ENCODE measurements around the gene RITA1.
"Not testable (repeated sequence)": the region's sequence is repeated elsewhere in the genome, so short reads cannot be mapped to it uniquely, and the experiment has no call there.

The RITA1 gene

GRCh38 chr12:113185180-113186032 lies at the start of gene RITA1, which contains the start of gene DDX54:
Gene RITA1, plus strand, starts transcription at chr12:113185721. Its CDS starts 1,026 bp downstream, at chr12:113186747.
Gene DDX54, minus strand, starts transcription at chr12:113185478. Its CDS starts 27 bp downstream, at chr12:113185451.
- DNase-seq (ENCODE audit: low read depth in 2 of 2): peak; percentile 56 to 75

GRCh38 chr12:113136128-113136989 lies 49.2 kb upstream of the RITA1 start:
- DNase-seq (ENCODE audit: low read depth in 2 of 2): peak; percentile 25 to 26

- DNase-seq (ENCODE audit: low read depth in 2 of 2): no peak
These were observed 48.5 kb upstream of the RITA1 start for GRCh38 chr12:113136990-113137511.

- no peak for DNase-seq (ENCODE audit: low read depth in 2 of 2)
These were observed 47.4 kb upstream of the RITA1 start for GRCh38 chr12:113137861-113138783.

- no peak for DNase-seq (ENCODE audit: low read depth in 2 of 2)
These were observed 46.7 kb upstream of the RITA1 start for GRCh38 chr12:113138826-113139225.

GRCh38 chr12:113140706-113141105 lies 44.8 kb upstream of the RITA1 start:
- no peak for DNase-seq (ENCODE audit: low read depth in 2 of 2)

- DNase-seq (ENCODE audit: low read depth in 2 of 2): not testable (repeated sequence)
These were observed 43.8 kb upstream of the RITA1 start for GRCh38 chr12:113141716-113142115.

- DNase-seq (ENCODE audit: low read depth in 2 of 2): no peak
These were observed 43.2 kb upstream of the RITA1 start for GRCh38 chr12:113142173-113142885.

GRCh38 chr12:113142886-113143332 lies 42.6 kb upstream of the RITA1 start:
- DNase-seq (ENCODE audit: low read depth in 2 of 2): no peak

- no peak for DNase-seq (ENCODE audit: low read depth in 2 of 2)
These were observed 41.6 kb upstream of the RITA1 start for GRCh38 chr12:113143959-113144358.

- DNase-seq (ENCODE audit: low read depth in 2 of 2): no peak
These were observed 40.7 kb upstream of the RITA1 start for GRCh38 chr12:113144806-113145205.

GRCh38 chr12:113145720-113146551 lies 39.6 kb upstream of the RITA1 start:
- no peak for DNase-seq (ENCODE audit: low read depth in 2 of 2)

GRCh38 chr12:113146999-113147398 lies 38.5 kb upstream of the RITA1 start:
- DNase-seq (ENCODE audit: low read depth in 2 of 2): no peak

- DNase-seq (ENCODE audit: low read depth in 2 of 2): no peak
These were observed 36.0 kb upstream of the RITA1 start, which contains the start of gene CFAP73 for GRCh38 chr12:113149361-113150150. Gene CFAP73, plus strand, starts transcription at chr12:113149724. Its CDS starts 134 bp downstream, at chr12:113149858.

GRCh38 chr12:113151655-113152054 lies 33.9 kb upstream of the RITA1 start:
- DNase-seq (ENCODE audit: low read depth in 2 of 2): no peak

GRCh38 chr12:113152196-113152834 lies 33.2 kb upstream of the RITA1 start:
- no peak for DNase-seq (ENCODE audit: low read depth in 2 of 2)

GRCh38 chr12:113152835-113153814 lies 32.4 kb upstream of the RITA1 start:
- peak; percentile 5 to 32 for DNase-seq (ENCODE audit: low read depth in 2 of 2)

Data from stimulated activated CD8-positive, alpha-beta memory T cell treated with anti-CD3 and anti-CD28 coated beads, Interleukin-7, amount 100 ng/mL, for 4 hours (primary cell).